HEK293T (cell line): ENCODE measurements around the gene SPDL1.

Experiments used
- ARNT ChIP-seq: fragments of 450-650 bp; IDR thresholded peaks from 2 replicates; pipeline ENCODE4 v1.6.1; 2017; ENCODE audit warnings: mild to moderate bottlenecking
- CTBP1 ChIP-seq: fragments of 450-650 bp; IDR thresholded peaks from 2 replicates; pipeline ENCODE4 v1.6.1; 2016; ENCODE audit warnings: borderline replicate concordance
- FOXA1 ChIP-seq: fragments of 450-650 bp; IDR thresholded peaks from 2 replicates; pipeline ENCODE4 v1.6.1; 2016; ENCODE audit warnings: mild to moderate bottlenecking
- FOXK2 ChIP-seq: fragments of 450-650 bp; IDR thresholded peaks from 2 replicates; pipeline ENCODE4 v1.6.1; 2016; ENCODE audit warnings: mild to moderate bottlenecking
- HDGF ChIP-seq: fragments of 450-650 bp; IDR thresholded peaks from 2 replicates; pipeline ENCODE4 v1.6.1; 2017; ENCODE audit warnings: antibody characterized with exemption, borderline replicate concordance
- NFRKB ChIP-seq: fragments of 450-650 bp; IDR thresholded peaks from 2 replicates; pipeline ENCODE4 v1.6.1; 2016; ENCODE audit warnings: mild to moderate bottlenecking, moderate library complexity
- SP1 ChIP-seq: fragments of 450-650 bp; IDR thresholded peaks from 2 replicates; pipeline ENCODE4 v1.6.1; 2017
- SUZ12 ChIP-seq: fragments of 450-650 bp; IDR thresholded peaks from 2 replicates; pipeline ENCODE4 v1.6.1; 2016; ENCODE audit warnings: mild to moderate bottlenecking
- TARDBP ChIP-seq: fragments of 450-650 bp; IDR thresholded peaks from 2 replicates; pipeline ENCODE4 v1.6.1; 2016
- TF ChIP-seq, protein P1 (sequence below): fragments of 450-650 bp; IDR thresholded peaks from 2 replicates; pipeline ENCODE4 v1.6.1; 2016

DNA sequence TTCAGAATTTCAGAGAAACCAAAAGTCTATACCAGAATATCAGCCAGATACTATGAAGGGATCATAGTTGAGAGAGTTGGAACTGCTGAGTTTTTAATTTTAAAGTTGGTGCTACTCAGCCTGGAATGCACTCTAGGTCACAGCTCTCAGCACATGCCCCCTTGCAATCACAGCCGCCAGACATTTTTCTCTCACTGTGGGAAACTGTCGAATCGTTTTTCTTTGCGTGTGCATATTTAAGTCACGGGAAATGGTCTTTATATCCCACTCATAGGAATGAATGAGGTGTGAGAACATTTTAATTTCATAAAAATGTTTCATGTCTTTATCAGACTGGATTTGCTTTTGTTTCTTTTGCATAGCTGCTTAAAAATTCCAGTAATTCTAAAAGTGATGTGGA lies 12.2 kb upstream of the SPDL1 start:
- TF ChIP-seq HDGF, result no peak
- no peak for TF ChIP-seq ARNT
- TF ChIP-seq SUZ12, result no peak
- TF ChIP-seq NFRKB, result no peak
- TF ChIP-seq, protein P1, sequence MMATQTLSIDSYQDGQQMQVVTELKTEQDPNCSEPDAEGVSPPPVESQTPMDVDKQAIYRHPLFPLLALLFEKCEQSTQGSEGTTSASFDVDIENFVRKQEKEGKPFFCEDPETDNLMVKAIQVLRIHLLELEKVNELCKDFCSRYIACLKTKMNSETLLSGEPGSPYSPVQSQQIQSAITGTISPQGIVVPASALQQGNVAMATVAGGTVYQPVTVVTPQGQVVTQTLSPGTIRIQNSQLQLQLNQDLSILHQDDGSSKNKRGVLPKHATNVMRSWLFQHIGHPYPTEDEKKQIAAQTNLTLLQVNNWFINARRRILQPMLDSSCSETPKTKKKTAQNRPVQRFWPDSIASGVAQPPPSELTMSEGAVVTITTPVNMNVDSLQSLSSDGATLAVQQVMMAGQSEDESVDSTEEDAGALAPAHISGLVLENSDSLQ, result no peak
- TF ChIP-seq SP1, result no peak
- TF ChIP-seq FOXA1, result no peak
- TF ChIP-seq TARDBP, result no peak
- TF ChIP-seq CTBP1, result no peak
- TF ChIP-seq FOXK2, result no peak
